Peyer's patch (tissue), 4 donors: Measurements from ENCODE around the gene PCDHGC4. TPM values are rescaled to one million over a fixed set of nuclear protein-coding genes. Genes with fewer than 3 reads are reported as not detected.
A peak's percentile ranks its signal among the peaks of the same experiment; 100 is the strongest.

Source experiments
- DNase-seq, 3 donors: peaks; one replicate each; pipeline ENCODE4 v3.0.0-alpha.2; 2017 to 2019
- H3K27ac ChIP-seq, 4 donors: fragments of 200-600 bp; sonication (generic); one replicate each; pipeline ENCODE4 v1.5.1; 2016 to 2019
- H3K27me3 ChIP-seq, 2 donors: fragments of 200-600 bp; sonication (generic); one replicate each; pipeline ENCODE4 v1.5.1; 2019
- H3K36me3 ChIP-seq, 3 donors: fragments of 200-600 bp; sonication (generic); one replicate each; pipeline ENCODE4 v1.5.1; 2016 to 2019
- H3K4me1 ChIP-seq, 4 donors: fragments of 200-600 bp; sonication (generic); one replicate each; pipeline ENCODE4 v1.5.1; 2016 to 2019
- H3K4me3 ChIP-seq, 4 donors: fragments of 200-600 bp; sonication (generic); 1 replicate in 3 of 4; 2 replicates in 1 of 4; pipeline ENCODE4 v1.5.1; 2016 to 2019; ENCODE audit warnings: mild to moderate bottlenecking in 1 of 4
- H3K9me3 ChIP-seq, 4 donors: fragments of 200-600 bp; sonication (generic); one replicate each; pipeline ENCODE4 v1.5.1; 2016 to 2019; ENCODE audit warnings: mild to moderate bottlenecking in 1 of 4
- CTCF ChIP-seq, 6 experiments: fragments of 450-650 bp in 4 of 6; fragments of 200-600 bp in 2 of 6; sonication (generic) in 1 of 6; IDR thresholded peaks; one replicate each; pipeline ENCODE4 v1.5.1; 2017 to 2019; ENCODE audit warnings: antibody characterized with exemption in 6 of 6, mild to moderate bottlenecking in 3 of 6, moderate library complexity in 1 of 6
- POLR2A ChIP-seq, 2 donors: fragments of 450-650 bp; IDR thresholded peaks; one replicate each; pipeline ENCODE4 v1.5.1; 2017; ENCODE audit warnings: antibody characterized with exemption in 2 of 2, mild to moderate bottlenecking in 2 of 2, moderate library complexity in 2 of 2
- total RNA-seq, 4 donors: library from RNA; depleted of rRNA; stranded (reverse); fragments of >200 nt; gene quantifications; one replicate each; pipeline ENCODE4 v1.1.0, GENCODE V29; 2016

PCDHGC4 gene
- total RNA-seq, 4 donors from 2014 or later, result 1.7 to 11.3 (median 5.3) TPM

- peaks cover 0 to 69% (median 0%) of the 10 kb centered on the region in 3 donors for H3K36me3 ChIP-seq
Measured at GRCh38 chr5:141528291-141528984, 43.6 kb downstream of the PCDHGC4 start.

GRCh38 chr5:141529002-141529401 is 44.2 kb downstream of the PCDHGC4 start:
- Histone ChIP-seq H3K9me3 (no peaks in the 10 kb centered on the region), H3K4me3 (no peak overlapping the region), H3K27ac (peak overlapping the region in 3 of 4 donors; percentile 11 to 39 (median 16)), H3K27me3 (no peaks in the 10 kb centered on the region), H3K4me1 (peaks cover 0 to 19% (median 2%) of the 10 kb centered on the region in 4 donors), H3K36me3 (peaks cover 0 to 68% (median 0%) of the 10 kb centered on the region in 3 donors)
- no peak for TF ChIP-seq CTCF (IDR thresholded peaks at IDR 0.05)
- no peak for TF ChIP-seq POLR2A (IDR thresholded peaks at IDR 0.05)
- DNase-seq, result no peak

More at GRCh38 chr5:141528291-141528984, 43.6 kb downstream of the PCDHGC4 start:
- DNase-seq, result no peak
- no peaks in the 10 kb centered on the region for H3K9me3 ChIP-seq
- TF ChIP-seq CTCF (IDR thresholded peaks at IDR 0.05) (no peak), POLR2A (IDR thresholded peaks at IDR 0.05) (no peak)
- H3K4me1 ChIP-seq, result peaks cover 0 to 19% (median 2%) of the 10 kb centered on the region in 4 donors
- no peaks in the 10 kb centered on the region for H3K27me3 ChIP-seq
- H3K27ac ChIP-seq, result peak overlapping the region in 2 of 4 donors; percentile 16 to 39
- H3K4me3 ChIP-seq, result no peak overlapping the region

GRCh38 chr5:141529873-141530272 is 45.0 kb downstream of the PCDHGC4 start:
- Histone ChIP-seq H3K9me3 (no peaks in the 10 kb centered on the region), H3K4me1 (peaks cover 0 to 13% (median 2%) of the 10 kb centered on the region in 4 donors), H3K36me3 (peaks cover 0 to 68% (median 0%) of the 10 kb centered on the region in 3 donors), H3K4me3 (no peak overlapping the region), H3K27ac (peak overlapping the region in 2 of 4 donors; percentile 11 to 16), H3K27me3 (no peaks in the 10 kb centered on the region)
- no peak for TF ChIP-seq POLR2A (IDR thresholded peaks at IDR 0.05)
- no peak for TF ChIP-seq CTCF (IDR thresholded peaks at IDR 0.05)
- peak in 1 of 3 donors; percentile 39 for DNase-seq

- TF ChIP-seq POLR2A (IDR thresholded peaks at IDR 0.05), result no peak
- Histone ChIP-seq H3K27me3 (no peaks in the 10 kb centered on the region), H3K27ac (no peak overlapping the region), H3K36me3 (peaks cover 0 to 53% (median 0%) of the 10 kb centered on the region in 3 donors), H3K9me3 (no peaks in the 10 kb centered on the region), H3K4me3 (no peak overlapping the region), H3K4me1 (no peaks in the 10 kb centered on the region)
- DNase-seq, result no peak
Measured at GRCh38 chr5:141532726-141533125, 47.9 kb downstream of the PCDHGC4 start.

GRCh38 chr5:141533897-141534296 is 49.1 kb downstream of the PCDHGC4 start:
- no peak for DNase-seq
- TF ChIP-seq POLR2A (IDR thresholded peaks at IDR 0.05) (no peak), CTCF (IDR thresholded peaks at IDR 0.05) (no peak)
- peaks cover 0 to 41% (median 0%) of the 10 kb centered on the region in 3 donors for H3K36me3 ChIP-seq
- no peaks in the 10 kb centered on the region for H3K27me3 ChIP-seq
- H3K27ac ChIP-seq, result no peak overlapping the region
- no peaks in the 10 kb centered on the region for H3K9me3 ChIP-seq
- no peaks in the 10 kb centered on the region for H3K4me1 ChIP-seq
- no peak overlapping the region for H3K4me3 ChIP-seq

GRCh38 chr5:141534492-141535213 is 49.8 kb downstream of the PCDHGC4 start:
- H3K27me3 ChIP-seq, result no peaks in the 10 kb centered on the region
- no peak overlapping the region for H3K27ac ChIP-seq
- no peaks in the 10 kb centered on the region for H3K4me1 ChIP-seq
- no peak overlapping the region for H3K4me3 ChIP-seq
- TF ChIP-seq CTCF (IDR thresholded peaks at IDR 0.05) (no peak), POLR2A (IDR thresholded peaks at IDR 0.05) (no peak)
- no peak for DNase-seq
- no peaks in the 10 kb centered on the region for H3K9me3 ChIP-seq
- H3K36me3 ChIP-seq, result peaks cover 0 to 34% (median 0%) of the 10 kb centered on the region in 3 donors
